ENCODE measurements around the gene ARHGEF7.

GRCh38 chr13:111252446-111253364 is 137.6 kb downstream of the ARHGEF7 start:
- TF ChIP-seq CTCF (IDR thresholded peaks at IDR 0.05) (no peak), ZNF281 (CRISPR knock-in tag; IDR thresholded peaks at IDR 0.05) (no peak), NFE2L1 (CRISPR knock-in tag; IDR thresholded peaks at IDR 0.05) (no peak), ZNF512 (CRISPR knock-in tag; IDR thresholded peaks at IDR 0.05; ENCODE audit: borderline replicate concordance) (no peak), CREM (CRISPR knock-in tag; IDR thresholded peaks at IDR 0.05) (no peak), ELF4 (CRISPR knock-in tag; IDR thresholded peaks at IDR 0.05; ENCODE audit: low read depth) (no peak)
- TF ChIP-seq, protein P1, sequence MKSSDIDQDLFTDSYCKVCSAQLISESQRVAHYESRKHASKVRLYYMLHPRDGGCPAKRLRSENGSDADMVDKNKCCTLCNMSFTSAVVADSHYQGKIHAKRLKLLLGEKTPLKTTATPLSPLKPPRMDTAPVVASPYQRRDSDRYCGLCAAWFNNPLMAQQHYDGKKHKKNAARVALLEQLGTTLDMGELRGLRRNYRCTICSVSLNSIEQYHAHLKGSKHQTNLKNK (CRISPR knock-in tag; IDR thresholded peaks at IDR 0.05): no peak
- TF ChIP-seq, protein P2, sequence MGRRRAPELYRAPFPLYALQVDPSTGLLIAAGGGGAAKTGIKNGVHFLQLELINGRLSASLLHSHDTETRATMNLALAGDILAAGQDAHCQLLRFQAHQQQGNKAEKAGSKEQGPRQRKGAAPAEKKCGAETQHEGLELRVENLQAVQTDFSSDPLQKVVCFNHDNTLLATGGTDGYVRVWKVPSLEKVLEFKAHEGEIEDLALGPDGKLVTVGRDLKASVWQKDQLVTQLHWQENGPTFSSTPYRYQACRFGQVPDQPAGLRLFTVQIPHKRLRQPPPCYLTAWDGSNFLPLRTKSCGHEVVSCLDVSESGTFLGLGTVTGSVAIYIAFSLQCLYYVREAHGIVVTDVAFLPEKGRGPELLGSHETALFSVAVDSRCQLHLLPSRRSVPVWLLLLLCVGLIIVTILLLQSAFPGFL (CRISPR knock-in tag; IDR thresholded peaks at IDR 0.05; ENCODE audit: borderline replicate concordance): no peak
- TF ChIP-seq, protein P3, sequence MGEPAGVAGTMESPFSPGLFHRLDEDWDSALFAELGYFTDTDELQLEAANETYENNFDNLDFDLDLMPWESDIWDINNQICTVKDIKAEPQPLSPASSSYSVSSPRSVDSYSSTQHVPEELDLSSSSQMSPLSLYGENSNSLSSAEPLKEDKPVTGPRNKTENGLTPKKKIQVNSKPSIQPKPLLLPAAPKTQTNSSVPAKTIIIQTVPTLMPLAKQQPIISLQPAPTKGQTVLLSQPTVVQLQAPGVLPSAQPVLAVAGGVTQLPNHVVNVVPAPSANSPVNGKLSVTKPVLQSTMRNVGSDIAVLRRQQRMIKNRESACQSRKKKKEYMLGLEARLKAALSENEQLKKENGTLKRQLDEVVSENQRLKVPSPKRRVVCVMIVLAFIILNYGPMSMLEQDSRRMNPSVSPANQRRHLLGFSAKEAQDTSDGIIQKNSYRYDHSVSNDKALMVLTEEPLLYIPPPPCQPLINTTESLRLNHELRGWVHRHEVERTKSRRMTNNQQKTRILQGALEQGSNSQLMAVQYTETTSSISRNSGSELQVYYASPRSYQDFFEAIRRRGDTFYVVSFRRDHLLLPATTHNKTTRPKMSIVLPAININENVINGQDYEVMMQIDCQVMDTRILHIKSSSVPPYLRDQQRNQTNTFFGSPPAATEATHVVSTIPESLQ (CRISPR knock-in tag; IDR thresholded peaks at IDR 0.05): no peak
- TF ChIP-seq, protein P4, sequence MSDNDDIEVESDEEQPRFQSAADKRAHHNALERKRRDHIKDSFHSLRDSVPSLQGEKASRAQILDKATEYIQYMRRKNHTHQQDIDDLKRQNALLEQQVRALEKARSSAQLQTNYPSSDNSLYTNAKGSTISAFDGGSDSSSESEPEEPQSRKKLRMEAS (CRISPR knock-in tag; IDR thresholded peaks at IDR 0.05): no peak
